Measurements from ENCODE around the gene GNPNAT1.
"Not testable (repeated sequence)": the region's sequence is repeated elsewhere in the genome, so short reads cannot be mapped to it uniquely, and the experiment has no call there.

GNPNAT1 gene

DNA sequence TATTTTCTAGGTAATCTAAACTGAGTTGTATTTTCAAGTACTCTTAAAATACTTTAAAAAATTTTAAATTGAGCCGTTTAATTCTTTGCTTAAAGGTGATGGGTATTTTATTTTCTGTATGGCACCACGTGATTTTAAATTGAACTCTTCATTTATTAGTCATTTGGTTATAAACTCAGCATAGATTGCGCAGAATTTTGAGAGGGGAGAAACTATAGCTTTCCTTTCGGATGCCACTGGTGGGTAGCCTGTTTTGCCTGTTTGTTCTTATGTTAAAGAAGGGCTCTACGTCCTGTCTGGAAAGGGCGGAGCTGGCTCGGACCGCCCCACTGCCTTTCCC, 61.9 kb downstream of the GNPNAT1 start:
- no peak for DNase-seq (ENCODE audit: low read depth, low spot score)

DNA sequence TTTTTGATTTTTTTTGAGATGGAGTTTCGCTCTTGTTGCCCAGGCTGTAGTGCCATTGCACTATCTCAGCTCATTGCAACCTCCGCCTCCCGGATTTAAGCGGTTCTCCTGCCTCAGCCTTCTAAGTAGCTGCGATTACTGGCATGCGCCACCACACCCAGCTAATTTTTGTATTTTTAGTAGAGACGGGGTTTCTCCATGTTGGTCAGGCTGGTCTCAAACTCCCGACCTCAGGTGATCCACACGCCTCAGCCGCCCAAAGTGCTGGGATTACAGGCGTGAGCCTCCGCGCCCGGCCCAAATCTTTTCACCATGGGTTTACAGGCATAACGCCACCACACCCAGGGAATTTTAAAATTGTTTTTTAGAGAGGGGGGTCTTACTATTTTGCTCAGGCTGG, 62.4 kb downstream of the GNPNAT1 start:
- DNase-seq (ENCODE audit: low read depth, low spot score): not testable (repeated sequence)

DNA sequence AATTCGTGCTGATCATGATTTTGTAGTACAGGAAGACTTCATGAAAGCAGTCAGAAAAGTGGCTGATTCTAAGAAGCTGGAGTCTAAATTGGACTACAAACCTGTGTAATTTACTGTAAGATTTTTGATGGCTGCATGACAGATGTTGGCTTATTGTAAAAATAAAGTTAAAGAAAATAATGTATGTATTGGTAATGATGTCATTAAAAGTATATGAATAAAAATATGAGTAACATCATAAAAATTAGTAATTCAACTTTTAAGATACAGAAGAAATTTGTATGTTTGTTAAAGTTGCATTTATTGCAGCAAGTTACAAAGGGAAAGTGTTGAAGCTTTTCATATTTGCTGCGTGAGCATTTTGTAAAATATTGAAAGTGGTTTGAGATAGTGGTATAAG, 63.9 kb downstream of the GNPNAT1 start:
- not testable (repeated sequence) for DNase-seq (ENCODE audit: low read depth, low spot score)

All from brain pericyte (primary cell).